Endodermal cell (in vitro differentiated cells): ENCODE data around the gene PIN4. TPM values are rescaled to one million over a fixed set of nuclear protein-coding genes. Genes with fewer than 3 reads are reported as not detected.
"Not testable (repeated sequence)": the region's sequence is repeated elsewhere in the genome, so short reads cannot be mapped to it uniquely, and the experiment has no call there.

Source experiments
- DNase-seq: peaks from one replicate; pipeline ENCODE4 v3.0.0-alpha.2; 2017
- H3K27ac ChIP-seq: 2 replicates; pipeline ENCODE4 v1.5.1; 2013; ENCODE audit warnings: mild to moderate bottlenecking, low read depth, low read length, moderate library complexity
- H3K27me3 ChIP-seq: 2 replicates; pipeline ENCODE4 v1.6.1; 2013; ENCODE audit warnings: mild to moderate bottlenecking, low read length, moderate library complexity; ENCODE audit not compliant: insufficient read depth, control insufficient read depth, poor library complexity, severe bottlenecking
- H3K36me3 ChIP-seq: 2 replicates; pipeline ENCODE4 v1.7.0; 2013; ENCODE audit warnings: mild to moderate bottlenecking, low read length, moderate library complexity; ENCODE audit not compliant: control insufficient read depth, insufficient read depth
- H3K4me1 ChIP-seq: one replicate; pipeline ENCODE4 v1.7.0; 2013; ENCODE audit warnings: low read length; ENCODE audit not compliant: control insufficient read depth, insufficient read depth
- H3K4me3 ChIP-seq: 2 replicates; pipeline ENCODE4 v1.5.1; 2013; ENCODE audit warnings: mild to moderate bottlenecking, low read length, moderate library complexity
- H3K9ac ChIP-seq: 2 replicates; pipeline ENCODE4 v1.6.1; 2013; ENCODE audit warnings: mild to moderate bottlenecking, low read length, moderate library complexity; ENCODE audit not compliant: poor library complexity, severe bottlenecking; ENCODE audit errors: extremely low read depth
- H3K9me3 ChIP-seq: 2 replicates; pipeline ENCODE4 v1.6.1; 2013; ENCODE audit warnings: mild to moderate bottlenecking, low read length, moderate library complexity; ENCODE audit not compliant: control insufficient read depth
- H3K27ac Mint-ChIP-seq: 2 replicates; pipeline ENCODE4 v1.8.0; 2020; ENCODE audit warnings: mixed read lengths
- H3K27me3 Mint-ChIP-seq: 2 replicates; pipeline ENCODE4 v1.8.0; 2021; ENCODE audit warnings: mild to moderate bottlenecking, mixed read lengths; ENCODE audit not compliant: insufficient read depth
- H3K36me3 Mint-ChIP-seq: 2 replicates; pipeline ENCODE4 v1.8.0; 2020; ENCODE audit warnings: low read depth, mixed read lengths
- H3K4me1 Mint-ChIP-seq: 2 replicates; pipeline ENCODE4 v1.8.0; 2020; ENCODE audit warnings: mixed read lengths
- H3K4me3 Mint-ChIP-seq: 2 replicates; pipeline ENCODE4 v1.8.0; 2020; ENCODE audit warnings: mild to moderate bottlenecking, moderate library complexity, mixed read lengths
- H3K9me3 Mint-ChIP-seq: 2 replicates; pipeline ENCODE4 v1.8.0; 2020; ENCODE audit warnings: mild to moderate bottlenecking, mixed read lengths
- CTCF ChIP-seq: fragments of 200-600 bp; sonication (generic); conservative IDR thresholded peaks from 2 replicates; pipeline ENCODE4 v1.5.0; 2021; ENCODE audit warnings: antibody characterized with exemption, mild to moderate bottlenecking
- WGBS, 2 experiments: methylation state at CpG; one replicate each; pipeline versions ENCODE4 v1.1.5 to v1.1.7; 2013; ENCODE audit warnings: missing lambda C conversion rate in 2 of 2, mixed read lengths in 1 of 2; ENCODE audit not compliant: insufficient coverage in 1 of 2, insufficient read length in 1 of 2; 5-methylcytosine and 5-hydroxymethylcytosine counted together
- total RNA-seq, 2 donors: library from RNA; stranded (reverse); fragmentation: NEBNext Ultra II Directional in 1 of 2; extraction: Animal tissue kit (Norgen Biotek cat#: 25700) in 1 of 2; gene quantifications; 2 replicates in 1 of 2; 3 replicates in 1 of 2; pipeline ENCODE4 v1.2.1, GENCODE V29; 2021

The PIN4 gene
- total RNA-seq, 2 donors from 2014 or later, result 16.6 to 17.2 TPM

DNA sequence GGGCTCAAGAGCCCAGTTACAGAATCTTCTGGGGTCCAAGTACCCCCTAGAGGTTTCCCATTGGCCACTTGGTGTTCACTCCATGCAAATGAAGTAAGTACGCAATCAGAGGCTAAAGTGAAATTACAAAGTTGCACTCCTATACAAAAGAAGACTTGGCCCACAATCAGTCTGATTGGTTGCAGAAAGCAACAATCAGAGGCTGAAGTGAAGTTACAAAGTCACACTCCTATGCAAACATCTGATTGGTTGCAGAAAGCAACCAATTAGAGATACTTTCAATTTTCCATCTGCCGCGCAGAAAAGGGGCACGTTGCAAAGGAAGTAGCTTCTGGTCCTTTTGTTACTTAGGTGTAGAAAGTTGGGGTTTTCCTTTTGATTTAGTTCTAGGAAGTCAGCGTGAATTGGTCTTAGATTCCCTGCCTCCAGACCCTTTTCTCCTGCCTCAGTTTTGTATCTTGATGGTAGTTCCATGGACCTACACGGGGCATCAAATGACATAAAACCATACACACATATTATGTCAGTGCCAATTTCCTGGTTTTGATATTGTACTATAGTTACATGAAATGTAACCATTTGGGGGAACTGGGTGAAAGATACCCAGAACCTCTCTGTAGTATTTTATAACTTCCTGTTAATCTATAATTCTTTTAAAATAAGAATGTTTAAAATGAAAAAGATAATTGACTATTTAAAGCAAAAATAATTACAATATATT is 12.4 kb upstream of the PIN4 start:
- no peaks in the 10 kb centered on the region for H3K4me1 ChIP-seq
- TF ChIP-seq CTCF, result no peak
- no peaks in the 10 kb centered on the region for H3K4me1 Mint-ChIP-seq
- H3K9ac ChIP-seq, result no peak overlapping the region
- no peak overlapping the region for H3K4me3 Mint-ChIP-seq
- no peak overlapping the region for H3K27ac Mint-ChIP-seq
- H3K27me3 ChIP-seq, result no peaks in the 10 kb centered on the region
- H3K4me3 ChIP-seq, result no peak overlapping the region
- 78 to 80% methylated on average over 1 to 4 of the region's 6 CpGs for WGBS, 2 experiments
- no peaks in the 10 kb centered on the region for H3K36me3 ChIP-seq
- no peak overlapping the region for H3K27ac ChIP-seq
- H3K27me3 Mint-ChIP-seq, result peaks cover 11% of the 10 kb centered on the region
- H3K9me3 Mint-ChIP-seq, result peaks cover 47% of the 10 kb centered on the region
- H3K9me3 ChIP-seq, result no peaks in the 10 kb centered on the region
- DNase-seq, result no peak
- H3K36me3 Mint-ChIP-seq, result no peaks in the 10 kb centered on the region

DNA sequence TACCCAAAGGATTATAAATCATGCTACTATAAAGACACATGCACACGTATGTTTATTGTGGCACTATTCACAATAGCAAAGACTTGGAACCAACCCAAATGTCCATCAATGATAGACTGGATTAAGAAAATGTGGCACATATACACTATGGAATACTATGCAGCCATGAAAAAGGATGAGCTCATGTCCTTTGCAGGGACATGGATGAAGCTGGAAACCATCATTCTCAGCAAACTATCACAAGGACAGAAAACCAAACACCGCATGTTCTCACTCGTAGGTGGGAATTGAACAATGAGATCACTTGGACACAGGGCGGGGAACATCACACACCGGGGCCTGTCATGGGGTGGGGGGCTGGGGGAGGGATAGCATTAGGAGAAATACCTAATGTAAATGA is 5.3 kb upstream of the PIN4 start:
- peaks cover 51% of the 10 kb centered on the region for H3K9me3 Mint-ChIP-seq
- not testable (repeated sequence) for H3K9ac ChIP-seq, H3K4me1 Mint-ChIP-seq, H3K27me3 ChIP-seq, H3K27ac ChIP-seq, H3K27ac Mint-ChIP-seq, H3K4me3 ChIP-seq, H3K36me3 Mint-ChIP-seq, H3K4me1 ChIP-seq, H3K9me3 ChIP-seq, DNase-seq, H3K4me3 Mint-ChIP-seq, H3K36me3 ChIP-seq
- WGBS, 2 experiments, result 100% methylated on average over 2 of the region's 5 CpGs; no CpG with 5 or more reads in 1 of the 2 experiments
- peaks cover 22% of the 10 kb centered on the region for H3K27me3 Mint-ChIP-seq

GRCh38 chrX:72176981-72177380 is 4.6 kb upstream of the PIN4 start:
- H3K9me3 Mint-ChIP-seq, result peaks cover 48% of the 10 kb centered on the region
- no peaks in the 10 kb centered on the region for H3K4me1 Mint-ChIP-seq
- no peak overlapping the region for H3K9ac ChIP-seq
- H3K9me3 ChIP-seq, result no peaks in the 10 kb centered on the region
- H3K27me3 Mint-ChIP-seq, result peaks cover 22% of the 10 kb centered on the region
- peaks cover 2% of the 10 kb centered on the region for H3K36me3 Mint-ChIP-seq
- no peak overlapping the region for H3K27ac Mint-ChIP-seq
- H3K4me3 ChIP-seq, result no peak overlapping the region
- no peak for TF ChIP-seq CTCF
- H3K4me3 Mint-ChIP-seq, result no peak overlapping the region
- 91% methylated on average over 2 of the region's 2 CpGs; no CpG with 5 or more reads in 1 of the 2 experiments for WGBS, 2 experiments
- H3K27ac ChIP-seq, result no peak overlapping the region
- no peaks in the 10 kb centered on the region for H3K36me3 ChIP-seq
- no peaks in the 10 kb centered on the region for H3K27me3 ChIP-seq
- no peak for DNase-seq
- H3K4me1 ChIP-seq, result no peaks in the 10 kb centered on the region
